Hematopoietic multipotent progenitor cell treated with erythropoietin and hydrocortisone succinate and interleukin-3 and kit ligand, for 17 days (in vitro differentiated cells): ENCODE measurements around the gene ZBTB45.

Source experiments
- DNase-seq: peaks from one replicate; pipeline ENCODE4 v3.0.0-alpha.2; 2015; ENCODE audit warnings: low spot score

Gene ZBTB45

DNA sequence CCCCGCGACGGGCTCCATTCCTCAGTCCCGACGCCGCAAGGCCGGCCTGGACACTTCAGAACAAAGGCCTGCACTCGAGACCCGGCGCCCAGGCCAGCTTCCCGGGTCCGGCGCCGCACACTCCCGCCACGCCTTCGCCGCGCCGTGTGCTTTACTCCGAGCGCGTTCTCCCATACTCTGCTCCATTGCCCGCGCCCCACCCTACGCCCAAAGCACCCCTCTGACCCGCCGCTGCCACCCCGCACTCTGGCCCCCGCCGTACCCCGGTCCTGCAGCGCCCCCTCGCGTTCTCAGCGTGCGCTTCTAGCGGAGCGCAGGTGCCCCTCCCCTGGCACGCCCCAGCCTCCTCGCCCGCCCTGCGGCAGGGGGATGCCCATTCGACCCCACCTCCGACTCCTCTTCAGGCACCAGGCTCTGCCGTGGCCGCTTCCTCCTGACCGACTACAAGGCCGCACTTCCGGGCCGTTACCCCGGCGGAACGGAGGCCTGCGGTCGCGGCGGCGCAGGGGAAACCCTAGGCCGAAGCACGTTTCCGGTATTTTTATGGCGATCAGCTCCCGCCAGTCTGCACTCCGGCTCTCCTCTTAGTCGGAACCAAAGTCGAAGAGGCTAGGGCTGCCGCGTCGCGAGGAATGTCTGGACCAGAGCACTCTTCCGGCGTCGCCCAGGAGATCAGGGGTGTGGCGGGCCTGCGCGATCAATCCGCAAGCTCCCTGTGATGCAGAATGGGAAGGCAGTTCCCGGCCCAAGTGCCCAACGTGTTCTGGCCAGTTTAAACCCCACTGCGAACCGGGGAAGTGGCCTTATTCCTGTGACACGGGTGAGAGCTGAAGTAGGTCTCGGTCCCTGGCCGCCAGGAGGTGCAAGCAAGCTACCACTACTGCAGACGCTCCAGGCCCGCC is at the start of gene ZBTB45:
Gene ZBTB45, minus strand, starts transcription at position 456 of the 902 bp plus-strand sequence. CDS start 2,137 bp downstream, outside the sequence.
- DNase-seq: peak; percentile 87

GRCh38 chr19:58568453-58569130 is 49.0 kb upstream of the ZBTB45 start:
- DNase-seq: no peak

DNA sequence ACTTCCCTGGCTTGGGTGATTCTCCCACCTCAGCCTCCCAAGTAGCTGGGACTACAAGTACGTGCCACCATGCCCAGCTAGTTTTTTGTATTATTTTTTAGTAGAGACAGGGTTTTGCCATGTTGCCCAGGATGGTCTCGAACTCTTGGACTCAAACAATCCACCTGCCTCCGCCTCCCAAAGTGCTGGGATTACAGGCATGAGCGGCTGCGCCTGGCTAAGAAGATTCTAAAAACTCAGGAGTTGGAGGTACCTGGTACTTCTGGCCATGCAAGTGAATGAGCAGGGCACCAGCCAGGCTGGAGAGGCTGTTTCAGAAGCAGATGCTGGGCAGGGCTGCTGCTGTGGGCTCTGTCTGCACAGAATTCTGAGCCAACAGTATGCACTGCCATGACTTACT is 47.4 kb upstream of the ZBTB45 start:
- no peak for DNase-seq

DNA sequence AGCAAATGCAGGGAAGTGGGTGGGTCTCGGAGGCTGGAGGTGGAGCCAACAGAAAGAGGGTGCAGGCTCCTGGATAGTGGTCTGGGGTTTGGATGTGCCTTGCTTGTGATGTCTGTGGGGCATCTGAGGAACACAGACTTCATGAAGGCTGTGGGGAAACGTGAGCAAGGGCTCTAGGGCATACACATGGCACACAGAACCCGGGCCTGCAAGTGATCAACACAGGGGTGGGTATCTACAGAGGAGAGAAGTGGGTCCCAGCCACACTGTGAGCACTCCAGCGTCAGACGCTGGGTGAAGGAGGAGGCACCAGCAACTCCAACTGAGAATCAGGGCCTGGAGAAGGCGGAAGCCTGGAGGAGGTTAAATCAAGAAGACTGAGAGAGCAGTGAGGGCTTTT is 44.2 kb upstream of the ZBTB45 start:
- no peak for DNase-seq

- no peak for DNase-seq
Measured at GRCh38 chr19:58563034-58563573, 43.5 kb upstream of the ZBTB45 start.

DNA sequence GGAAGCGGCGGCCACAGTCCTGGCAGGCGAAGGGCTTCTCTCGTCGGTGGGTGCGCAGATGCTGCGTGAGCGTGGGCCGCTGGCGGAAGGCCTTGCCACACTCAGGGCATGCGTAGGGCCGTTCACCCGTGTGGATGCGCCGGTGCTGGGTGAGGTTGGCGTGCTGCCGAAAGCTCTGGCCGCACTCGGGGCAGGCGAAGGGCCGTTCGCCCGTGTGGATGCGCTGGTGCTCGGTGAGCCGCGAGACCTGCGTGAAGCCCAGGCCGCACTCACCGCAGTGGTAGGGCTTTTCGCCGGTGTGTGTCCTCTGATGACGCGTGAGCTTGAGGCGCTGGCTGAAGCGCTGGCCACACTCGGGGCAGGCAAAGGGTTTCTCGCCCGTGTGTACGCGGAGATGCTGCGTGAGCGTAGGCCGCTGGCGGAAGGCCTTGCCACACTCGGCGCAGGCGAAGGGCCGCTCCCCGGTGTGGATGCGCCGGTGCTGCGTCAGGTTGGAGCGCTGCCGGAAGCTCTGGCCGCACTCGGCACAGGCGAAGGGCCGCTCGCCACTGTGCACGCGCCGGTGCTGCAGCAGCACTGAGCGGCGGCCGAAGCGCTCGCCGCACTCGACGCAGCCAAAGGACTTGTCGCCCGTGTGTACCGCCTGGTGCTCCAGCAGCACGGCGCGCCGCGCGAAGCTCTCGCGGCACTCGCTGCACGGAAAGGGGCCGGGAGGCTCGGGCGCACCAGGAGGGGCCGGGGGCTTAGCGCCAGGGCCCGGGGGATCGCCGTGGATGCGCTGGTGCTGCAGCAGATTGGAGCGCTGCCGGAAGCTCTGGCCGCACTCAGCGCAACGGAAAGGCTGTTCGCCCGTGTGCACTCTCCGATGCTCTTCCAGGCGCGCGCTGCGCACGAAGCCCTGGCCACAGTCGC is 42.8 kb upstream of the ZBTB45 start:
- DNase-seq: no peak

DNA sequence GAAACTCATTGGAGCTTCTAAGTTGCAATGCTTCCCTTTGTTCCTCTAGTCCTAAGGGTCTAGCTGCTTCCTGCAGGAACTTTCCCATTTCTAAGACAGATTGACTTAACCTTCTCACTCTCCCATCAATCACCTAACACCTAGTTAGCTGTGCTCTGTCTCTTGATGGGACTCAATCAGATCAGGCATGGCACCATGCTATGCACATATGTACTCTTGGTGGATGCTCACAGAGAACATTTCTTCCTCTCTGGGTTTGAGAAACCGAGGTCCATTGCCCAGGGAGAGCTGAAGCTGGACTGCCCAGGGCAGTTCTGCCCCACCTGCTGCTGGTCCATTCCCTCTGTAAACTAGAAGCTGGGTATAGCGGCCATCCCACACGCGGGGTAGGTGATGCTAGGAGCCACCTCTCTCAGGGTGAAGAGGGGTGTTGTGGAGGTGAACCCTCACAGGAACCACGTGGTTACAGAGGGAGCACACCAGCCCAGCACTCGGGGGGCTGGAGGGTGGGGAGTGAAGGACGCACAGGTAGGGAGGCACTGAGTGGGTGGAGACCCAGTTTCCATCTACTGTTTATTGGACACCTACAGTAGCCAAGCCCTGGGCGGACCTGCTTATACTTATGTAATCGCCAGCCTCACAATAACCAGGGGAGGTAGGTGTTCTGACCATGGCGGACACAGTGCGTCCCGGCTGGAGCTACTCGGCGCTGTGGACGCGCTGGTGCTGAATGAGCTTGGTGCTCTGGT is 41.9 kb upstream of the ZBTB45 start:
- no peak for DNase-seq

GRCh38 chr19:58560921-58561320 is 41.3 kb upstream of the ZBTB45 start:
- DNase-seq: no peak

- no peak for DNase-seq
Measured at GRCh38 chr19:58560007-58560887, 40.6 kb upstream of the ZBTB45 start.

GRCh38 chr19:58559275-58560006 is 39.8 kb upstream of the ZBTB45 start:
- peak; percentile 71 for DNase-seq

DNA sequence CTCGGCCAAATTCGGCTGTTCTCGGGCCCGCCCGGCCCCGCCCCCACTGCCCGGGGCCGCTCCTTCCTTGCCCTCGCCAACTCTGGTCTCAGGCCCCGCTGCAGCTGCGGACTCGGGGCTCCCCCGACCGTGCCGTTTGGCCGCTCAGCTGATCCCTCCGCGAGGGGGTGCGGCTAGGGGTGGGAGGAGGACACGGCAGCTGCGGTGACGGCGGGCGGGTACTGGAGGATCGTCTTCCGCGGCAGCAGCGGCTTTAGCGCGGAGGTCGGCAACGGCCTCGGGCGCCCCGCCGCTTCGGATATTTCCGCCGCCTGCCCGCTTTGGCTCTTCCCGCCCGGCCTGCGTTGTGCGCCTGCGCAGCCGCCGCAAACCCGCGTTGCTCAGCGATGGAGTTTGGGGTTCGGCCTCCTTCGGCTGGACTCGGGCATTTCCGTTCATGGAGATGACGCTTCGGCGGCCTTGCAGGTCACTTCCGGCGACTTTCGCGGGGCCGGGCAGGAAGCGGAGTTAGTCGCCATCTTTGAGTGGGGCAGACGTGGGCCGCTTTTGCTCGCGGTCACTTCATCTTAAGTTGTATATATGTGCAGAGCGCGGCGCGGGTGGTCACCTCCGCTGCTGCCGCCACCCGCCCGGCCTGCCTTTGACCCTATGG is 39.1 kb upstream of the ZBTB45 start:
- DNase-seq: peak; percentile 99

- DNase-seq: no peak
Measured at GRCh38 chr19:58558066-58558622, 38.5 kb upstream of the ZBTB45 start, which contains the start of gene UBE2M. UBE2M (minus strand) TSS chr19:58558611; CDS start chr19:58558381, 230 bp downstream.

GRCh38 chr19:58557221-58558065 is 37.8 kb upstream of the ZBTB45 start:
- DNase-seq: peak; percentile 48

- peak; percentile 21 for DNase-seq
Measured at GRCh38 chr19:58556622-58557220, 37.1 kb upstream of the ZBTB45 start.

- no peak for DNase-seq
Measured at GRCh38 chr19:58555920-58556621, 36.5 kb upstream of the ZBTB45 start.

DNA sequence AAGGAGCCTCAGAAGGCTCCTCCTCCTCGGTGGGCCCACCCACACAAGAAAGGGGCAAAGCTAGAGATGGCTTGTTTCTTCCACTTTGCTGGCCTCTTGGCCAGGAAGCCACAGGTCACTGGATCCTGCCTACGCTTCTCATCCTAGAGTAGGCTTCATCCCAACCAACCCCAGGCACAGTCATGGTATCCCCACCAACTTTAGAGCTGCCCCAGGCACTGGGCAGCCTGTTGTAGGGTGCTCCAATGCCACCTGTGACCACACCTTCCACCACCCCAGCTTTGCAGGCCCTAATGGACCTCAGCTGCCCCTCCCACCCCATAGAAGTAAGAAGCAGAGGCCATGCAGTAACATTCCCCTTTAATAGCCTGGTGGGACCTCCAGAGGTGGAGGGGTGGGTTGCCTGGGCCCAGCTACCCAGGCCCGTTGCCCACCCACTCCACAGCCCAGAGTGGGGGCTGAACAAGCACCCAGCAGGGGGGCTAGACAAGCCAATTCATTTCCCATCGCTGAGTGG is 35.8 kb upstream of the ZBTB45 start:
- no peak for DNase-seq
